ENCODE measurements around the gene PMF1. TPM values are rescaled to one million over a fixed set of nuclear protein-coding genes. Genes with fewer than 3 reads are reported as not detected.

PMF1 gene
- total and polyA plus RNA-seq, 4 donors: 24.7 to 63.5 (median 36.9) TPM

DNA sequence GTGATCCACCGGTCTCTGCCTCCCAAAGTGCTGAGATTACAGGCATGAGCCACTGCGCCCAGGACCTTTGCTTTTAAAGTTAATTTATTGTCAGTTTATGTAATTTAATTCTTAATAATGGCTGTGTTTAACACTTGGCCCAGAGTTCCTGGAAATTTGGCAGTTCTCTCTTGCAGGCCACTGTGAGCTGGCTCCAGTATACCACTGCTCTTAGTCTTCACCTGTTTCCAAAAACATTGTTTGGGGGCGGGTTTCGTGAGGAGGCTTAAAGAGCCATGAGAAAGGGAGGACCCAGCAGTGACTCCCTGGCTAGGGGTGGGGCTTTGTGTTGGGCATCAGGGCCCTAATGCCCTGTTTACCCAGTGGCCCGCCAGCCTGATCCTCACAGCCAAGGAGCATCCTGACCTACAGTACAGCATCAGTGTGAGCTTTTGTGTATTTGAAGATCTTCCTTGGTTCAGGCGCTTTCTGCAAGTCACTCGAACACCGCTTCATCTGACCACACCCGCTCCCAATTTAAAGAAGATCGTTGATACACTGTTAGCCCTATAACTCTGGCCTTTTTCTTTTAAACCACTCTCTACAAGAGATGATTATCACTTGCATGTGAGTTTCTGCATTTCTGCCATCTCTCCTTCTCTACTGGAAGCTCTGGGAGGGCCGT lies 17.1 kb downstream of the PMF1 start:
- H3K27ac ChIP-seq (ENCODE audit: low read depth in 1 of 2, low read length in 2 of 2): no peak overlapping the region
- no peak overlapping the region for H3K4me3 ChIP-seq (ENCODE audit: low read depth in 1 of 3, low read length in 3 of 3)
- no peak overlapping the region for H3K9ac ChIP-seq (ENCODE audit: low read depth in 1 of 2, low read length in 2 of 2)
- 93% methylated on average over 11 of the region's 11 CpGs for WGBS
- H3K27me3 ChIP-seq (ENCODE audit: control insufficient read depth in 4 of 4, insufficient read depth in 4 of 4, low read length in 3 of 4): no peaks in the 10 kb centered on the region
- H3K4me1 ChIP-seq (ENCODE audit: control insufficient read depth in 4 of 4, insufficient read depth in 4 of 4, low read length in 3 of 4): peaks cover 0 to 4% (median under 1%) of the 10 kb centered on the region in 4 donors
- H3K9me3 ChIP-seq (ENCODE audit: control insufficient read depth in 4 of 4, low read length in 3 of 4): no peaks in the 10 kb centered on the region
- TF ChIP-seq MAX (IDR thresholded peaks at IDR 0.05) (no peak), EGR1 (IDR thresholded peaks at IDR 0.05; ENCODE audit: low read depth in 2 of 2) (no peak), JUND (IDR thresholded peaks at IDR 0.05) (no peak), HNF4A (conservative IDR thresholded peaks at IDR 0.05) (no peak), YY1 (IDR thresholded peaks at IDR 0.05) (no peak), TAF1 (conservative IDR thresholded peaks at IDR 0.05) (no peak), FOXA2 (IDR thresholded peaks at IDR 0.05) (no peak), SP1 (IDR thresholded peaks at IDR 0.05) (no peak), RAD21 (IDR thresholded peaks at IDR 0.05) (no peak), ATF3 (IDR thresholded peaks at IDR 0.05) (no peak), RXRA (IDR thresholded peaks at IDR 0.05) (no peak), GABPA (IDR thresholded peaks at IDR 0.05 in 1 of 2, conservative IDR thresholded peaks at IDR 0.05 in 1 of 2) (no peak), FOXA1 (IDR thresholded peaks at IDR 0.05) (no peak), NR2F2 (IDR thresholded peaks at IDR 0.05) (no peak), HNF4G (IDR thresholded peaks at IDR 0.05) (no peak)
- TF ChIP-seq, protein P1, sequence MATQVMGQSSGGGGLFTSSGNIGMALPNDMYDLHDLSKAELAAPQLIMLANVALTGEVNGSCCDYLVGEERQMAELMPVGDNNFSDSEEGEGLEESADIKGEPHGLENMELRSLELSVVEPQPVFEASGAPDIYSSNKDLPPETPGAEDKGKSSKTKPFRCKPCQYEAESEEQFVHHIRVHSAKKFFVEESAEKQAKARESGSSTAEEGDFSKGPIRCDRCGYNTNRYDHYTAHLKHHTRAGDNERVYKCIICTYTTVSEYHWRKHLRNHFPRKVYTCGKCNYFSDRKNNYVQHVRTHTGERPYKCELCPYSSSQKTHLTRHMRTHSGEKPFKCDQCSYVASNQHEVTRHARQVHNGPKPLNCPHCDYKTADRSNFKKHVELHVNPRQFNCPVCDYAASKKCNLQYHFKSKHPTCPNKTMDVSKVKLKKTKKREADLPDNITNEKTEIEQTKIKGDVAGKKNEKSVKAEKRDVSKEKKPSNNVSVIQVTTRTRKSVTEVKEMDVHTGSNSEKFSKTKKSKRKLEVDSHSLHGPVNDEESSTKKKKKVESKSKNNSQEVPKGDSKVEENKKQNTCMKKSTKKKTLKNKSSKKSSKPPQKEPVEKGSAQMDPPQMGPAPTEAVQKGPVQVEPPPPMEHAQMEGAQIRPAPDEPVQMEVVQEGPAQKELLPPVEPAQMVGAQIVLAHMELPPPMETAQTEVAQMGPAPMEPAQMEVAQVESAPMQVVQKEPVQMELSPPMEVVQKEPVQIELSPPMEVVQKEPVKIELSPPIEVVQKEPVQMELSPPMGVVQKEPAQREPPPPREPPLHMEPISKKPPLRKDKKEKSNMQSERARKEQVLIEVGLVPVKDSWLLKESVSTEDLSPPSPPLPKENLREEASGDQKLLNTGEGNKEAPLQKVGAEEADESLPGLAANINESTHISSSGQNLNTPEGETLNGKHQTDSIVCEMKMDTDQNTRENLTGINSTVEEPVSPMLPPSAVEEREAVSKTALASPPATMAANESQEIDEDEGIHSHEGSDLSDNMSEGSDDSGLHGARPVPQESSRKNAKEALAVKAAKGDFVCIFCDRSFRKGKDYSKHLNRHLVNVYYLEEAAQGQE (IDR thresholded peaks at IDR 0.05): no peak
- TF ChIP-seq, protein P2, sequence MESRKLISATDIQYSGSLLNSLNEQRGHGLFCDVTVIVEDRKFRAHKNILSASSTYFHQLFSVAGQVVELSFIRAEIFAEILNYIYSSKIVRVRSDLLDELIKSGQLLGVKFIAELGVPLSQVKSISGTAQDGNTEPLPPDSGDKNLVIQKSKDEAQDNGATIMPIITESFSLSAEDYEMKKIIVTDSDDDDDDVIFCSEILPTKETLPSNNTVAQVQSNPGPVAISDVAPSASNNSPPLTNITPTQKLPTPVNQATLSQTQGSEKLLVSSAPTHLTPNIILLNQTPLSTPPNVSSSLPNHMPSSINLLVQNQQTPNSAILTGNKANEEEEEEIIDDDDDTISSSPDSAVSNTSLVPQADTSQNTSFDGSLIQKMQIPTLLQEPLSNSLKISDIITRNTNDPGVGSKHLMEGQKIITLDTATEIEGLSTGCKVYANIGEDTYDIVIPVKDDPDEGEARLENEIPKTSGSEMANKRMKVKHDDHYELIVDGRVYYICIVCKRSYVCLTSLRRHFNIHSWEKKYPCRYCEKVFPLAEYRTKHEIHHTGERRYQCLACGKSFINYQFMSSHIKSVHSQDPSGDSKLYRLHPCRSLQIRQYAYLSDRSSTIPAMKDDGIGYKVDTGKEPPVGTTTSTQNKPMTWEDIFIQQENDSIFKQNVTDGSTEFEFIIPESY (IDR thresholded peaks at IDR 0.05): no peak
- TF ChIP-seq, protein P3, sequence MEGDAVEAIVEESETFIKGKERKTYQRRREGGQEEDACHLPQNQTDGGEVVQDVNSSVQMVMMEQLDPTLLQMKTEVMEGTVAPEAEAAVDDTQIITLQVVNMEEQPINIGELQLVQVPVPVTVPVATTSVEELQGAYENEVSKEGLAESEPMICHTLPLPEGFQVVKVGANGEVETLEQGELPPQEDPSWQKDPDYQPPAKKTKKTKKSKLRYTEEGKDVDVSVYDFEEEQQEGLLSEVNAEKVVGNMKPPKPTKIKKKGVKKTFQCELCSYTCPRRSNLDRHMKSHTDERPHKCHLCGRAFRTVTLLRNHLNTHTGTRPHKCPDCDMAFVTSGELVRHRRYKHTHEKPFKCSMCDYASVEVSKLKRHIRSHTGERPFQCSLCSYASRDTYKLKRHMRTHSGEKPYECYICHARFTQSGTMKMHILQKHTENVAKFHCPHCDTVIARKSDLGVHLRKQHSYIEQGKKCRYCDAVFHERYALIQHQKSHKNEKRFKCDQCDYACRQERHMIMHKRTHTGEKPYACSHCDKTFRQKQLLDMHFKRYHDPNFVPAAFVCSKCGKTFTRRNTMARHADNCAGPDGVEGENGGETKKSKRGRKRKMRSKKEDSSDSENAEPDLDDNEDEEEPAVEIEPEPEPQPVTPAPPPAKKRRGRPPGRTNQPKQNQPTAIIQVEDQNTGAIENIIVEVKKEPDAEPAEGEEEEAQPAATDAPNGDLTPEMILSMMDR (IDR thresholded peaks at IDR 0.05; ENCODE audit: low read depth, low read length, missing input control): no peak
- peaks cover 3 to 26% (median 13%) of the 10 kb centered on the region in 4 donors for H3K36me3 ChIP-seq (ENCODE audit: control insufficient read depth in 4 of 4, insufficient read depth in 3 of 4, low read depth in 1 of 4, low read length in 3 of 4)
- no peak for DNase-seq (ENCODE audit: low spot score)

All from liver (tissue), 9 donors.